Measurements from ENCODE around the gene ADCYAP1R1.

Gene ADCYAP1R1

DNA sequence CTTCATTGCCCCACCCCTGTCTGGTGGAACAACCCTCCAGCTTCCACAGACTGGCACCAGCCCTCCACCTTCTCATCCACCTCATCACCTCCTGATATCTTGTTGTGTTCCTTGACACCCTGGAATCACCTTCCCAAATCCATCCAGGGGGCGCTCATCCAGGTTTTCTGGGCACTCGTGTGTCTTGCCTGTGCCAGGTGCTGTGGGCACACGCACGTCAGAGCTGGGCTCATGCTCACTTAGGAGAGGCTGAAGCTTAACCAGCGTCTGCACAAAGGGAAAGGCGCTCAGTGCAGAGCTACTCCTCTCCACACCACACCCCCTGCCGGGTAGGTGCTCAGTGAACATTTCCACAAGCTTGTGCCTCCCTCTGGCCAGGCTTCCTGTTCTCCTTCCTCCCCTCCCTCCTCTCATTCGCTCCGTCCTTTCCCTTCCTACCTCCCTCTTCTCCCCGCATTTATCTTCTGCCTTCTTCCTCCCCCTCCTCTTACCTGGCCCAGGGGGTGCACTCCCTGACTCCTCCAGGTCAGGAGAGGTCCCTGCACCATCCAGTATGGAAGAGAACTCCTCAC lies 4.8 kb downstream of the ADCYAP1R1 start:
- no peaks in the 10 kb centered on the region for H3K4me1 ChIP-seq (ENCODE audit: control insufficient read depth, low read length)
- H3K36me3 ChIP-seq (ENCODE audit: control insufficient read depth, low read length) = no peaks in the 10 kb centered on the region
- H3K27me3 ChIP-seq (ENCODE audit: control insufficient read depth, low read length) = no peaks in the 10 kb centered on the region
- H4K20me1 ChIP-seq (ENCODE audit: control insufficient read depth, insufficient read depth, low read depth, low read length) = no peaks in the 10 kb centered on the region
- H3F3A ChIP-seq (ENCODE audit: control insufficient read depth, insufficient read depth) = no peaks in the 10 kb centered on the region
- H3K4me3 ChIP-seq (ENCODE audit: low read length) = no peak overlapping the region
- no peaks in the 10 kb centered on the region for H3K9me3 ChIP-seq (ENCODE audit: control insufficient read depth, insufficient read depth, low read length)
- TF ChIP-seq, protein P1, sequence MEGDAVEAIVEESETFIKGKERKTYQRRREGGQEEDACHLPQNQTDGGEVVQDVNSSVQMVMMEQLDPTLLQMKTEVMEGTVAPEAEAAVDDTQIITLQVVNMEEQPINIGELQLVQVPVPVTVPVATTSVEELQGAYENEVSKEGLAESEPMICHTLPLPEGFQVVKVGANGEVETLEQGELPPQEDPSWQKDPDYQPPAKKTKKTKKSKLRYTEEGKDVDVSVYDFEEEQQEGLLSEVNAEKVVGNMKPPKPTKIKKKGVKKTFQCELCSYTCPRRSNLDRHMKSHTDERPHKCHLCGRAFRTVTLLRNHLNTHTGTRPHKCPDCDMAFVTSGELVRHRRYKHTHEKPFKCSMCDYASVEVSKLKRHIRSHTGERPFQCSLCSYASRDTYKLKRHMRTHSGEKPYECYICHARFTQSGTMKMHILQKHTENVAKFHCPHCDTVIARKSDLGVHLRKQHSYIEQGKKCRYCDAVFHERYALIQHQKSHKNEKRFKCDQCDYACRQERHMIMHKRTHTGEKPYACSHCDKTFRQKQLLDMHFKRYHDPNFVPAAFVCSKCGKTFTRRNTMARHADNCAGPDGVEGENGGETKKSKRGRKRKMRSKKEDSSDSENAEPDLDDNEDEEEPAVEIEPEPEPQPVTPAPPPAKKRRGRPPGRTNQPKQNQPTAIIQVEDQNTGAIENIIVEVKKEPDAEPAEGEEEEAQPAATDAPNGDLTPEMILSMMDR (IDR thresholded peaks at IDR 0.05; ENCODE audit: low read depth, low read length, poor library complexity, severe bottlenecking) = no peak
- TF ChIP-seq EZH2phosphoT487 (IDR thresholded peaks at IDR 0.05; ENCODE audit: borderline replicate concordance, low read length) = no peak
- no peaks in the 10 kb centered on the region for H3K9me2 ChIP-seq (replicated peaks; ENCODE audit: control insufficient read depth, low read length)
- no peak overlapping the region for H3K27ac ChIP-seq (ENCODE audit: low read depth, low read length)
- H3K79me2 ChIP-seq (ENCODE audit: control insufficient read depth, low read length) = no peaks in the 10 kb centered on the region
- no peak overlapping the region for H3K4me2 ChIP-seq (ENCODE audit: low read length)

DNA sequence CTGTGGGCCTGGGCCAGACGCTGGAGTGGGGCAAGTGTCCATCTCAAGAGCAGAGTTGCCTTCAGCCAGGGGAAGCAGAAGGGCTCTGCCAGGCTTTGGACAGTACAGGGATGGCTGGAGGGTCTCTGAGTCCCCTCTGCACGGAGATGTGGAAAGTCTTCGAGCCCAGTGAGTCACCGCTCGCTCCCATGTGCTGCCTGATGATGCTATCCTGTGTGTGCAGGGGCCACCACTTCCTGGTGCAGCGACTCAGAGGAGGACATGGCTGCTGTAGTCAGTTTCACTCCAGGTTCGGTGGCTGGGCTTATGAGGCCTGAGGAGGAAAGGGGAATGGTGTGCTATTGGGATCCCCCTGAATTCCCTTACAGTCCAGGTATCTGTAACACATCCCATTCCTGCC lies 6.0 kb downstream of the ADCYAP1R1 start:
- Histone ChIP-seq H3K4me2 (ENCODE audit: low read length) (no peak overlapping the region), H3K9me2 (replicated peaks; ENCODE audit: control insufficient read depth, low read length) (no peaks in the 10 kb centered on the region), H3F3A (ENCODE audit: control insufficient read depth, insufficient read depth) (no peaks in the 10 kb centered on the region), H3K4me1 (ENCODE audit: control insufficient read depth, low read length) (no peaks in the 10 kb centered on the region), H3K9me3 (ENCODE audit: control insufficient read depth, insufficient read depth, low read length) (no peaks in the 10 kb centered on the region), H3K79me2 (ENCODE audit: control insufficient read depth, low read length) (no peaks in the 10 kb centered on the region), H3K4me3 (ENCODE audit: low read length) (no peak overlapping the region), H4K20me1 (ENCODE audit: control insufficient read depth, insufficient read depth, low read depth, low read length) (no peaks in the 10 kb centered on the region), H3K27ac (ENCODE audit: low read depth, low read length) (no peak overlapping the region), H3K36me3 (ENCODE audit: control insufficient read depth, low read length) (no peaks in the 10 kb centered on the region), H3K27me3 (ENCODE audit: control insufficient read depth, low read length) (no peaks in the 10 kb centered on the region)
- TF ChIP-seq, protein P1 (IDR thresholded peaks at IDR 0.05; ENCODE audit: low read depth, low read length, poor library complexity, severe bottlenecking) = no peak
- no peak for TF ChIP-seq EZH2phosphoT487 (IDR thresholded peaks at IDR 0.05; ENCODE audit: borderline replicate concordance, low read length)

DNA sequence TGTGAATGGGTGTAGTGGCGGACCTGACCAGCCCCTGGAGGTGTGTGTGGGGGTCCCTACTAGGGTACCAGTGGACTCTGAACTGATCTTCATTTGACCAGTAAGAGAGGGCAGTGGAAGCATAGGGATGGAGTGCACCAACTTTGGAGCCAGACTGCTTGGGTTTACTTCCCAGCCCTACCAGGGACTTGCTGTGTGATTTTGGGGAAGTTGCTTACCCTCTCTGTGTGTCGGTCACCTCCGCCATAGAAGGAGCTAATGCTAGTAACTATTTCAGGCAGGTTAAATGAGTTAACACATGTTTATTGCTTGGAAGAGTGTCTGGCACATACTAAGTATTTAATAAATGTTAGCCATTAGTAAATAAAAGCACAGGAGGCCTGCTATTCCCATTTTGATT lies 6.6 kb downstream of the ADCYAP1R1 start:
- Histone ChIP-seq H3K36me3 (ENCODE audit: control insufficient read depth, low read length) (no peaks in the 10 kb centered on the region), H4K20me1 (ENCODE audit: control insufficient read depth, insufficient read depth, low read depth, low read length) (no peaks in the 10 kb centered on the region), H3K4me3 (ENCODE audit: low read length) (no peak overlapping the region), H3K27ac (ENCODE audit: low read depth, low read length) (no peak overlapping the region), H3K9me2 (replicated peaks; ENCODE audit: control insufficient read depth, low read length) (no peaks in the 10 kb centered on the region), H3K4me2 (ENCODE audit: low read length) (no peak overlapping the region), H3K9me3 (ENCODE audit: control insufficient read depth, insufficient read depth, low read length) (no peaks in the 10 kb centered on the region), H3F3A (ENCODE audit: control insufficient read depth, insufficient read depth) (no peaks in the 10 kb centered on the region), H3K4me1 (ENCODE audit: control insufficient read depth, low read length) (no peaks in the 10 kb centered on the region), H3K27me3 (ENCODE audit: control insufficient read depth, low read length) (no peaks in the 10 kb centered on the region), H3K79me2 (ENCODE audit: control insufficient read depth, low read length) (no peaks in the 10 kb centered on the region)
- no peak for TF ChIP-seq EZH2phosphoT487 (IDR thresholded peaks at IDR 0.05; ENCODE audit: borderline replicate concordance, low read length)
- TF ChIP-seq, protein P1 (IDR thresholded peaks at IDR 0.05; ENCODE audit: low read depth, low read length, poor library complexity, severe bottlenecking) = no peak

All from DOHH2 (cell line).